Stimulated activated CD4-positive, alpha-beta T cell treated with anti-CD3 and anti-CD28 coated beads, Interleukin-1b, Interleukin-23, amount 100 ng/mL, for 1 hour (primary cell): ENCODE measurements around the gene TYW3.
"Not testable (repeated sequence)": the region's sequence is repeated elsewhere in the genome, so short reads cannot be mapped to it uniquely, and the experiment has no call there.

Experiments used
- DNase-seq, 2 donors: peaks; one replicate each; pipeline ENCODE4 v3.0.0-alpha.2; 2020; ENCODE audit warnings: low read depth in 2 of 2

Gene TYW3

GRCh38 chr1:74731399-74732052 is 1.4 kb upstream of the TYW3 start:
- no peak for DNase-seq

GRCh38 chr1:74732071-74732946 is 643 bp upstream of the TYW3 start:
- DNase-seq: not testable (repeated sequence)

DNA sequence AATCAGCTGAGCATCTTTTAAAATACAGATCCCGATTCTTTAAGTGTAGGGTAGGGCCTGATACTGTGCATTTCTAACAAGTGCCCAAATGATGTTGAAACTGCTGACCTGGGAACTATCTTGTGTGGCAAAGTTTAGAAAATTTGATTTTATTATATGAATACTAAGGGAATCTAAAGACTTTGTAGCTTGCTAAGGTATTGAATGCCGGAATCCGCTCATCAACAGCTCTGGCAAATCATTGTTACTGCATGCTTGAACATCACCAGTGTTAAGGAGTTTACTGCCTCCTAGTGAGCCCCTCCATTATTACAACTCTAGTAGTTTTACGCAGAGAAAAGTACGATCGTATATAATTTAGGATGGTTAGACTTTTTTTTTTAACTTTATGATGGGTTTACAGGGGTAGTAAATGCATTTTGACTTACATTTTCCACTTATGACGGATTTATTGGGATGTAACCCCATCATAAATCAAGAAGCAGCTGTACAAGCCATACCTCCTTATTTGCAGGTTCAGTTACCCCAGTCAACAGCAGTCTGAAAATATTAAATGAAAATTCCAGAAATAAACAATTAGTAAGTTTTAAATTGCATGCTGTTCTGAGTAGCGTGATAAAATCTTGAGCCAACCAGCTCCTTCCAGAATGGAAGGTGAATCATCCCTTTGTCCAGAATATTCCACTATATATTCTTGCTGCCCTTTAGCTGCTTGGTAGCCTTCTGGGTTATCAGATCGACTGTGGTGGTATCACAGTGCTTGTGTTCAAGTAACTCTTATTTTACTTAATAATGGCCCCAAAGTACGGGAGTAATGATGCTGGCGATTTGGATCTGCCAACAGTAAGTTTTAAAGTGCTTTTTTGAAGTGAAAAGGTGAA is 892 bp downstream of the TYW3 start:
- no peak for DNase-seq

GRCh38 chr1:74737333-74737732 is 4.4 kb downstream of the TYW3 start:
- DNase-seq: no peak

- DNase-seq: not testable (repeated sequence)
These were observed 7.5 kb downstream of the TYW3 start for GRCh38 chr1:74740307-74740980.

DNA sequence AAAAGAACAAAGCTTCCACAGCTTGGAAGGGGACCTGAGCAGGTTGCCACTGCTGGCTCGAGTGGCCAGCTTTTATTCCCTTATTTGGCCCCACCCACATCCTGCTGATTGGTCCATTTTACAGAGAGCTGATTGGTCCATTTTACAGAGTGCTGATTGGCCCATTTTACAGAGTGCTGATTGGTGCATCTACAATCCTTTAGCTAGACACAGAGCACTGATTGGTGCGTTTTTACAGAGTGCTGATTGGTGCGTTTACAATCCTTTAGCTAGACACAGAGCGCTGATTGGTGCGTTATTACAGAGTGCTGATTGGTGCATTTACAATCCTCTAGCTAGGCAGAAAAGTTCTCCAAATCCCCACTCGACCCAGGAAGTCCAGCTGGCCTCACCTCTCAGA is 12.3 kb downstream of the TYW3 start:
- DNase-seq: not testable (repeated sequence)

- no peak for DNase-seq
These were observed 16.0 kb downstream of the TYW3 start for GRCh38 chr1:74748960-74749359.

- DNase-seq: no peak
These were observed 20.2 kb downstream of the TYW3 start for GRCh38 chr1:74753104-74753503.

- DNase-seq: no peak
These were observed 22.5 kb downstream of the TYW3 start for GRCh38 chr1:74755475-74755874.

DNA sequence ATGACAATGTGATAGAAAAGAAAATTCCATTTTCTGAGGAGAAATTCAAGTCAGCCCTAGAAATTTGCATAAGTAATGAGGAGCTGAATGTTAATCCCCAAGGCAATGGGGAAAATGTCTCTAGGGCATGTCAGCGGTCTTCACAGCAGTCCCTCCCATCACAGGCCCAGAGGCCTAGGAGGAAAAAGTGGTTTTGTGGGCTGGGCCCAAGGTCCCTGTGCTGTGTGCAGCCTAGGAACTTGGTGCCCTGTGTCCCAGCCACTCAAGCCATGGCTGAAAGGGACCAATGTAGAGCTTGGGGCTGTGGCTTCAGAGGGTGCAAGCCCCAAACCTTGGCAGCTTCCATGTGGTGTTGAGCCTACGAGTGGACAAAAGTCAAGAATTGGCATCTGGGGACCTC is 23.7 kb downstream of the TYW3 start:
- DNase-seq: not testable (repeated sequence)

- no peak for DNase-seq
These were observed 30.9 kb downstream of the TYW3 start for GRCh38 chr1:74763807-74764206.

- DNase-seq: no peak
These were observed 33.6 kb downstream of the TYW3 start for GRCh38 chr1:74766579-74766978.

- no peak for DNase-seq
These were observed 34.5 kb downstream of the TYW3 start for GRCh38 chr1:74767490-74767889.

- no peak for DNase-seq
These were observed 39.1 kb downstream of the TYW3 start for GRCh38 chr1:74771913-74772515.

DNA sequence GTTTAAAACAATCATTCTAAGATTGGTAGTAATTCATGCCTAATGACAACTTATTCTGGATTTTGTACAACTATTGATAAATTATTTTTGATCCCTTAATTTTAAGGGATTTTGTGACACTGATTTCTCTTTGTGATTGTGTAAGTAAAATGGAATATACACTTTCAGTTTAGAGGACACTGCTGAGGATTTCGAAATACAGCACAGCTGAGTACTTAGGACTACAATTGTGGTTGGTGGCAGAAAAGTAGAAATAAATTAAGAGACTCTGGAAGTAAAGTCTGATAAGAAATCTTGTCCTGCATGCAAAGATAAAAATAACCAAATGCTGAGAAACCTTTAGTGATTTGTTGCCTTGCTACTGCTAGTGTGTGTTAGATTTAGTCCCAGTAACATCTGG is 40.0 kb downstream of the TYW3 start:
- DNase-seq: no peak

DNA sequence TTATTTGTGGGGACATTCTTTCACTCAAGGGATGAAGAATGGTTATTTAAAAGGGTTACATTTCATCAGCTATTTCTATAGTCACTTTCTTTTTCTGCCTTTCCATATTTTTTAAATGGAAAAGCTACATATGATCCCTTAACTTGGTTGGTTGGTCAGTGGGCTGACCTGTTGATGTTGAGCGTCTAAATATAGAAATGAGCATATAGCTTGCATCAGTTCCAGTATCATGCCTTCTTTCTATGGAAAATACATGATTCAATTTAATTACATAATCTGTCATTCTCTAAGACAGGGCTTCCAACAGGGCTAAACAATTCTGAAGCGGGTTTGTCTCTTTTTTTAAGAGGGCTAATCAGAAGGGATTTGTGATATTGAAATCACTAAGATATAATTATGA is 40.6 kb downstream of the TYW3 start:
- DNase-seq: no peak

DNA sequence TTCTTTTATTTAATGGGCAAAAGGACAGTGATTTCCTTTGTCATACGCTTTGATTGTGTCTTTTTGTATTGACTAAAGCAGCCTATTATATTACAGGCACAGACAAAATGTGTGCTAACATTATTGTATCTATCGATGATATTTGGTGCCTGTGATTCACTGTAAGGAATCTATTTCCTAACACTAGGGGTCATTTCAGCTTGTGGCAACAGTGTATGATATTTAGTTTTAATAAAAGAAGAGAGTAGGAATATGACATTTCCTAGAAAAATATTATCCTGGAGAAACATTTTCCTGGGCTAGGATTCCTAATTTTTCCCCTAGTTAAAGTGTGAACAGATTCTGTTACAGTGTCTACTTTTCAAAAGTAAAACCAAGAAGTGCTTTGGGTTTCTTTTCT is 42.8 kb downstream of the TYW3 start:
- DNase-seq: no peak

- no peak for DNase-seq
These were observed 44.6 kb downstream of the TYW3 start for GRCh38 chr1:74777525-74777924.

GRCh38 chr1:74779750-74780149 is 46.8 kb downstream of the TYW3 start:
- no peak for DNase-seq

DNA sequence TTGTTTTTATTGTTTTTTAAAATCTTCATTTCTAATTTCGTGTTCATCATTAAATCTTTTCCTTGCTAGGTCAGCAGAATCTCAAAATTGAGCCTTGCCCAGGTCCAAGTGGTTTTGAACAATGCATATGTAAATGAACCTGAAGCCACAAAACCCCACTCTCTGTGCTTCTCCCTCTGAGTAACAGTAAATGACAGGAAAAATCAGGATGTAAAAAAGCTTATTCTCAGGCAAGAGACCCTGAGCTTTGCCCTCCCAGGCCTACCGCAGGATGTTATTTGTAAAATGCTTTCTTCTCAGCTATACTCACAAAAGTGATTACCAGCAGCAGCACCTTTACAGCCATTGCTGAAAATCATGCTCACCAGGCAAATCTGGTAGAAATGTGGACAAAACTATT is 47.6 kb downstream of the TYW3 start:
- no peak for DNase-seq

GRCh38 chr1:74785944-74786343 is 53.0 kb downstream of the TYW3 start:
- DNase-seq: no peak
